NCI-H345 (cell line): ENCODE data around the gene MFAP3.
"Not testable (repeated sequence)": the region's sequence is repeated elsewhere in the genome, so short reads cannot be mapped to it uniquely, and the experiment has no call there.

Source experiments
- DNase-seq: peaks from one replicate; lab custom pipeline; 2025; lab: John Stamatoyannopoulos, UW

Gene MFAP3

DNA sequence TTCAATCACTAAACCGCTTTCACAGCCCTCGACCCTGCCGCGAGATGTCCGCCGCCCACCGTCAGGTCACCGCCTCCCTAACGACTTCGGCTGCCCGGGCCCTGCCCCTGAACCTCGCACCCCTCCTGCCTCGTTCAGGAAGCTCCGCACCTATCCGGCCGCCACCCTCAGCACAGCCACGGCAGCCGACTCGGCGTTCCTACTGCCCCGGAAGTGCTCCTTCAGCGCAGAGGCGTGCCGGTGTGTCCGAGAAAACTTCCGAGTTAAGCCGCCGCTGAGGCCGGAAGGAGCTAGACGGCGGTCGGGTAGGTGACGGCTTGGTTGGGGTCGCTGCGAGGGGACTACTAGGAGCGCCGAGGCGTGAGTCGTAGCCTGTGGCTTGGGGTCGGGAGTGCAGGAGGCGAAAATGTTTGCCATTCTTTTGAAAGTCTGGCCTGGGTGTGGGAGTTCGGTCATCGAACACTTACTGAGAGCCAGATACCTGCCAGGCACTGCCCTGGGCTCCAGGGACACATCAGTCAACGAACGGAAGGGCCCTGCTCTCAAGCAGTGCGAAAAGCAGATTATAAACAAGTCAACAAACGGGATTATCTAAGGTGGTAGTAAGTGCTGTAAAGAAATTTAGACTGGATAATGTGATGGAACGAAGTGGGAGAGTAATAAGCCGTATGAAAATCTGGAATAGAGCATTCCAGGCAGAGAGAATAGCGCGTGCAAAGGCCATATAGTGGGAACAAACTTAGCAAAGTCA lies at the start of gene MFAP3, which contains the start of gene FAM114A2:
Gene MFAP3, plus strand, starts transcription at position 261 of the 751 bp plus-strand sequence. CDS start 10,756 bp downstream, outside the sequence.
Gene FAM114A2, minus strand, starts transcription at position 204 of the 751 bp plus-strand sequence. CDS start 3,957 bp downstream, outside the sequence.
- DNase-seq = peak; percentile 93

DNA sequence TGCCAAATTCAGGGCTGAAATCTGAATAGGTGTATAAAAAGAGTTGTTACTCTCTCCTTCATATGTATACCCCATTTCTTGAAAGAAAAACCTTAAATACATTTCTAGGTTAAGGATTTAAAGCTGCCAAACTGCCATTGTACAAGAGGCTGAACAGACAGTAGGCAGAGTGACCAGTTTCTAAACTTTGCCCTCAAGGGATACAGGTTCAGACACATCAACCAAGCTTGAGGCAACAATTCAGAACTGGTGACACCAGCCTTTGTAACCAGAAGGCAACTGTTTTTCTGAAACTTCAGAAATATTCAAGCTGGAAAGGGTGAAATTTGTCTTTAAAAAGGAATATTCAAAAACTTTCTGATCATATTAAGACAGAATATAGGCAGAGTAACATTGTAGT lies 47.6 kb upstream of the MFAP3 start:
- no peak for DNase-seq

DNA sequence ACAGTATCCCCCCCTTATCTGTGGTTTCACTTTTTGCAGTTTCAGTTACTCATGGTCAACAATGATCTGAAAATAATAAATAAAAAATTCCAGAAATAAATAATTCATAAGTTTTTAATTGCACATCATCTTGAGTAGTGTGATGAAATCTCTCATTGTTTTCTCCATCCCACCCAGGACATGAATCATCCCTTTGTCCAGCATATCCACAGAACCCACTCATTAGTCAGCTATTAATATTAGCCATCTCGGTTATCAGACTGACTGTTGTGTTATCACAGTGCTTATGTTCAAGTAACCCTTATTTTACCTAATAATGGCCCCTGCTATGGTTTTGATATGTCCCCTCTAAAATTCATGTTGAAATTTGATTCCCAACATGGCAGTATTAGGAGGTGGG lies 40.8 kb upstream of the MFAP3 start:
- DNase-seq = no peak

DNA sequence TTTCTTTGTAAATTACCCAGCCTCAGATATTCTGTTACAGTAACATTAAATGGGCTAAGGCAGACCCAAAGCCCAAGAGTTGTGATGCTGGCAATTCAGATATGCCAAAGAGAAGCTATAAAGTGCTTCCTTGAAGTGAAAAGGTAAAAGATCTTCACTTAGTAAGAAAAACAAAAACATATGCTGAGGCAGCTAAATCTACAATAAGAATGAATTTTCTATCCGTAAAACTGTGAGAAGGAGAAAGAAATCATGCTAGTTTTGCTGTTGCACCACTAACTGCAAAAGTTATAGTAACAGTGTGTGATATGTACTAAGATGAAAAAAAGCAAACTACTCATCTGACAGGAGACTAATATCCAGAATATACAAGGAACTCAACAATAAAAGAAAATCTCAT lies 40.0 kb upstream of the MFAP3 start:
- DNase-seq = no peak

DNA sequence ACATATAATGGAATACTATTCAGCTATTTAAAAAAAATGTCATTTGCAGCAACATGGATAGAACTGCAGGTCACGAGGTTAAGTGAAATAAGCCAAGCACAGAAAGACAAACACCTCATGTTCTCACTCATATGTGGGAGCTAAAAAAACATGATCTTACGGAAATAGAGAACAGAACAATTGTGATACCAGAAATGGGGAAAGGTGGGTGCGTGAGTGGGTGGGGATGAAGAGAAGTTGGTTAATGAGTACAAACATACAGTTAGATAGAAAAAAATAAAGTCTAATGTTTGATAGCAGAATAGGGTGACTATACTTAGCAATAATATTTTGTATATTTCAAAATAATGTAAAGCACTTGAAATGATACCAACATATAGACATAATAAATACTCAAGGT lies 38.8 kb upstream of the MFAP3 start:
- DNase-seq = no peak

DNA sequence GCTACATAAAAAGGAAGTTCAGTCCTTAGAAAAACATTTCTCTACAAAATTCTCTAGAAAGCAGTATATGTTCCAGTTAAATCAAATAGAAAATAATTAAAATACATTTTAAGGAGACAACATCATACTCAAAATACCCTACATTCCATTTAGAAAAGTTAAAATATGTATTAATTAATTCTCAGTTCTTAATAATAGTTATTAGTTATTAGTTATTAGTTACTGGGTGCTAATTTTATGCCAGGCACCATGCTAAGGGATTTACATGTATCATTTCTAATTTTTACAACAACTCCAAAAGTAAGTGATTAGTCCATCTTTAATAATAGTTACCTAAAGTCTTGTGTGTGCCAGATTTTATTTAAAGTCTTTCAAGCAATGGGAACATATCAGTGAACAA lies 38.1 kb upstream of the MFAP3 start:
- no peak for DNase-seq

DNA sequence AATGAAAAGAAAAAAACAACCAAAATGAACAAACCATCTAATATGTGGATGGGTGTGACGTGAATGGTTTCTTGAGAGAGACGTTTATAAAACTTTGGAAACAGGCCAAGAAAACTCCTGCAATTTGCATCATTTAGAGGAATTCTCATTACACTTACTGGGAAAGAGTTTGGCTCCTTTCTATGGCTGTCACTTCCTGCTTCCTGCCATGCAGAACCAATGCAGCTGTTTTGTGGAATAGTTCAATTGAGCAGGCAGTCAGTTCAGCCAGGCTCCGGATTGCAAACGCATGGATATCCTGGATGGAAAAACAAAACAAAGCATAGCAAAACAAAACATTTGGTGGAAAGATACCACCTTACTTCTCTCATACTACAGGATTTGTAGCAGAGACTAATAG lies 36.7 kb upstream of the MFAP3 start:
- DNase-seq = no peak

DNA sequence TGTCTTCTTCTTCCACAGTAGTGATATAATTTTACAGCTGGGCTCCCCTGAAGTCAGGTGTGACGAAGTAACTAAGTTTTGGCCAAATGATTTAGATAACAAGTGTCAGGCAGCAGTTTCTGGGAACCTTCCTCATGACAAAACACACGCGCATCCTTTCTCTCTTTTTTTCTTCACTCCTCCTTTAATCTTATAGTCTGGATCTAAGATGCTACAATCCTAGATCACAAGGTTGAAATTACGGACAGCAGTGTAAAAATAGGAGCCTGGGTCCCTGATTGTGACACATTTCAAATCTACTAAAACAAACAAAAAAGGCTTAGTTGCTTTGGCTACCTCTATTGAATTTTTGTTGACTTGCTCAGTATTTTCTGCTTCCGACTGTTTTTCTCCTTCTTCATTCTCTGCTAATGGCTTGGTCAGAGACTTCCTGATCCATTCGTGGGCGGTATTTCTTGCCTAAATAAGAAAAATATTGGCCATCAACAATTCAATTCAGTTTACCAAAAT lies 36.2 kb upstream of the MFAP3 start:
- DNase-seq = no peak

DNA sequence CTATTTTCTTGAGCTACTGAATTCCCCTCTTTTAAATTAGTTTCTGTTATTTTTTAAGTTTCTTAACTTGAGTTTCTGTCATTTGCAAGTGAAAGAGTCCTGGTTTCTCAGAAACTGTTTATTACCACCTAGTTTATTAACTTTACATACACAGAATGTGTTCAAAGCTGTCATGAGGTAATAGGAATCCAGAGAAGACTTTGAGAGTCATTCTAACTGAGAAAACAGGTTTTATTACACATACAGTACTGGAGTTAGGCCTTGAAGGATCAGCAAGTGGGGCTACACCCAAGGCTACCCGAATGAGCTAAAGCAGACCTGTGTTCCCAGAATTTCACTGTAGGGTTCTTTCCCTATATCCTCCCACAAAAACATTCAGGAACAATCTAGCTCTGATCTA lies 33.1 kb upstream of the MFAP3 start:
- no peak for DNase-seq

DNA sequence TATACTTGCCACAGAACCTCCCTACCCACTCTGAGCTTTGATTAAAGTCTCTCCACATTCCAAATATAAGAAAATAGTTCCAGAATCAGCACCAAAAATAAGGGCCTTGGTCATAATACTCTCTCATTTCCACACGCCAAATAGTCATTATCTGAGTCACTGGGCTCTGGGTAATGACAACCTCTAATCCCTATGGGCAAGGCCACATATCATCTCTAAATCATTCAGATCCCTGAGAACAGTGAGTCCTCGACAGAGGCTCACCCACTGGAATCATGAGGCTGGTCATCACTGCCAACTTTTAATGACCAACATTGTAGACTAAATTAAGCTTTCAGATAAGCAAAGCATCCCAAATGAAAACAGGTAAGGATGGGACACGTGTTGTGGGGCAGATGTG lies 28.1 kb upstream of the MFAP3 start:
- no peak for DNase-seq

DNA sequence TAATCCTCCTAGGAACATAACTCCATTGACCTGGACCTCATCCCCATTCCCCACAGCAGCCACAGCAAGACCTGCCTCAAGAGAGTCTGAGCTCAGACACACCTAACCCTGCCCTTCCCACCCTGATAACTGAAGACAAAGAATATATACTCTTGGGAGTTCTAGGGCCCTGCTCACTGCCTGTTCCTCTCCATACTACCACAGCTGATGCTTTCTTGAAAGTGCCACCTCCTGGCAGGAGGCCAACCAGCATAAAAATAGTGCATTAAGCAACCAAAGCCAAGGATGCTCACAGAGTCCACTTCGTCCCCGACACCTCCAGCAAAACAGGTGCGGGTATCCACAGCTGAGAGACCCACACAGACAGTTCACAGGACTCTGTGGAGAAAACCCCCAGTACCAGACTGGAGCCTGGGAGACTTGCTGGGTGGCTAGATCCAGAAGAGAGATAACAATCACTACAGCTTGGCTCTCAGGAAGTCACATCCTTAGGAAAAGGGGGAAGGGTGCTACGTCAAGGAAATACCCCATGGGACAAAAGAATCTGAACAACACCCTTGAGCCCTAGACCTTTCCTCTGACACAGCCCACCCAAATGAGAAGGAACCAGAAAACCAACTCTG lies 23.6 kb upstream of the MFAP3 start:
- DNase-seq = no peak

DNA sequence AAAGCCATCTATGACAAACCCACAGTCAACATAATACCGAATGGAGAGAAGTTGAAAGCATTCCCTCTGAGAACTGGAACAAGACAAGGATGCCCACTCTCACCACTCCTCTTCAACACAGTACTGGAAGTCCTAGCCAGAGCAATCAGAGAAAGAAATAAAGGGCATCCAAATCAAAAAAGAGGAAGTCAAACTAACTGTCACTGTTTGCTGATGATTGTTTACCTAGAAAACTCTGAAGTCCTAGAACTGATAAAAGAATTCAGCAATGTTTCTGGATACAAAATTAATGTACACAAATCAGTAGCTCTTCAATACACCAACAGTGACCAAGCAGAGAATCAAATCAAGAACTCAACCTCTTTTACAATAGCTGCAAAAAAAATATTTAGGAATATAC lies 19.8 kb upstream of the MFAP3 start:
- DNase-seq = not testable (repeated sequence)

DNA sequence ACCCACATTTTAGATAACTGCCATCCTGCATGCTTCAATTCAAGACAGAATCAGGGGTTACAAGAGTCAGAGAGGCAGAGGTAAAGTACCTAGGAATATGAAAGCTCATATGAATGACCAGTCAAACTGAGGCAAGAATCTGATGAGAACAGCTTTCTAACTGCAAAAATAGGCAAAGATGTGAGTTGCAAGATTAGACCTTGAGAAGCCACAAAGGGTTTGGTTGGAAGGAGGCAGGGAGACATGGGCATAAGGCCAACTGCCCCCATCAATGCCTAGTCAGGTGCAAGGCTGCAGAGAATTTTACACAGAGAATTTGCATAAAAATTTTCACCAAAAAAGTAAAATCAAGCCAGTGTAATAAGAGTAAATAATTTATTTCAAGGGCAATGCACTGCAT lies 12.8 kb upstream of the MFAP3 start:
- DNase-seq = no peak

DNA sequence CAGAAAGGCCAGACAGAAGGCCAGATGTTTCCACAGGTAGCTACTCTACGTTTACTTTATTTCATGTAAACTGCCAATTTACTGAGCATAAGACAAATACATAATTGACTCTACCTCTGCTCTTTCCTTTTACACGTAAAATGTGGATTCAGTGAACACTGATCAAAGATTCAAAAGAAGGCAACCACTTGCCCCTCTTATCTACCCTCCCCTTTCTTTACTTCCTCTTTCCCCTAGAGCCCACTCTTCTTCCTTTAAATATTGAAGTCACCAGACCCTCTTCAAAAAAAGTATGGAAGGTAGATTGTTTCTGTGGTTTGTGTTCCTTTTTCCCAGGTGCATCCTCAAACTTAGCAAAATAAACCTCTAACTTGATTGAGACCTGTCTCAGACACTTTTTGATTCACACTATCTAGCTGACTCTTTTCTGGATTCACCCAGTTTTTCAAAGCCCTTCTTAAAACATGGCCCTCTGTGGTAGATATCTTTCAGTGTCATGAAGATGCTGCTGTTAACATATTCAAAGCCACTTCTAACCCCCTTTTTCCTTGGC lies 6.8 kb upstream of the MFAP3 start:
- DNase-seq = no peak

DNA sequence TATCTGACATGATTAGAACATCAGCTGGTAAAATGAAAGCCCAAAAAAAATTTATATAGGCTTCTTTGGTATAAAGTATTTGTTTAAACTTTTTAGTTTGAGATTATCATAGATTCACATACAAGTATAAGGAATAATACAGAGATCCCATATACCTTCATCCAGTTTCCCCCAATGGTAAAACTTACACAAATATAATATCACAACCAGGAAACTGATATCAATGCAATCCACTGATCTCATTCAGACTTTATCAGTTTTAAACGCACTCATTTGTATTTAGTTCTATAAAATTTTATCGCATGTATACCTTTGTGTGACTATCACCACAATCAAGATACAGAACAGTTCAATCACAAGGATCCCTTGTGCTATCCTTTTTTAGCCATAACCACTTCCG lies 3.8 kb upstream of the MFAP3 start:
- DNase-seq = no peak

DNA sequence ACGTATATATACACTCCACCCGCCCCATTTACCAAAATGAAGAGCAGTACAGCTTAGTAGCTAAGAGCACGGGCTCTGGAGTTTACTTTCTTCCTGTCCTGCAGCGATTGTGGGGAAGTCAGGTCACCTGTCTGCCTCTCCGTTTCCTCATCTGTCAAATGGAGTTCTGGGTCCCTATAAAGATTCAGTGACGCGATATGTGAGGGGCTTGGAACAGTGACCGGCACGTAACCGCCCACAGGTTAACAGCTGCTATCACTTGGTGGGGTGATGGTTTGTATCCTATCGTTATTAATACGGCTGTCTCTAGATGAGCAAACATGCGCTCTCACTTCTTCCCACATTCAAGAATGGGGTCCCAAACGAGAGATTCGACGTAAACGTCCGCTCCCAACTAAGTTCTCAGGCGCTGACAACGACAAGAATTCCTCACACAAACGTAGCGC lies 483 bp upstream of the MFAP3 start:
- peak; percentile 25 for DNase-seq

DNA sequence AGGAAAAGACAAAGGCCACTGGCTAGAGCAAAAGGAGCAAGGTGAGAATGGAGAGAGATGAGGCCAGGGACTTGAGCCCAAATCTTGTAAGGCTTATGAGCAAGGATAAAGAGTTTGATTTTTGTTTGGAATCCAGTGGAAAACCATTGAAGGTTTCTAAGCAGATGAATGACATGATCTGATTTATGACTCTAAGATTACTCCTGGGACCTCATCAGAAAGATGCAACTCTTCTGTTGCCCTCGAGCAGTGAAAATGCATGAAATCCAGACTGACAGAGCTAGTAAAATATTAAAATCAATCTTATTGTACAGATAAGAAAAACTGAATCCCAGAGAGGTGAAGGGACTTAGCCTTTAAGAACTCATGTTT lies 677 bp downstream of the MFAP3 start:
- no peak for DNase-seq

DNA sequence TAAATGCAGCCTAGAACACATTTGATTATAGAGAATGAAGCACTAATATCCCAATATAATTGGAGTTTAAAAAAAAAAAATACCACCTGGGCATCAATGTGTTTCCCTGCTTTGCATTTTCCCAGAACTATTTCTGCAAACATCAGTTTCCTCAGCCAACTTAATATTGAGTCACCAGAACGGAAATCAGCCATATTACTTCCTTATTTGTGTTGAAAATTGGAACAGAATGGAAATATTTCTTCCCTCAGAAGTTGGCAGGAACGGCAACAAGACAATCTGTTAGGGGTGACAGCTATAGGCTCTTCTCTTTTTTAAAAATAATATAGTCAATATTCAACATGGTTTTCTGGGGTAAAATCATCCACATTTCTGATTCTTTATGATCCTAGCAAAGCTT lies 4.0 kb downstream of the MFAP3 start:
- DNase-seq = no peak

DNA sequence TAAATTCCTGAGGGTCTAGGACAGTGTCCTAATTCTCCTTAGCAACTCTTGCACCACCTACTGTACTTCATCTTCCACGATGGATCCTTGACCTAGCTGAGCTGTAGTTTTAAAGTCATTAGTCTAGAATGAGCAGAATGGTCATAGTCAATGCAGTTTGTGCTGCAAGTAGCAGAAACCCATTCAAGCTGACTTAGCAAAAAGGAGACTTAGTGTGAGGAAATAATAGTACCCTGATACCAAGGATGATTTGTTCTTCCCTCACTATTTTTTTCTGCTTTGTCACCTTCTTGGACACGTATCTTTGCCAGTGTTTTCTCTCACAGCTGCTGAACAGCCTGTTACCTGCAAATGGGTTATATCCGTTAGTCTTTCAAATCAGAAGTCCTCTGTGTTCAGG lies 5.3 kb downstream of the MFAP3 start:
- DNase-seq = no peak

DNA sequence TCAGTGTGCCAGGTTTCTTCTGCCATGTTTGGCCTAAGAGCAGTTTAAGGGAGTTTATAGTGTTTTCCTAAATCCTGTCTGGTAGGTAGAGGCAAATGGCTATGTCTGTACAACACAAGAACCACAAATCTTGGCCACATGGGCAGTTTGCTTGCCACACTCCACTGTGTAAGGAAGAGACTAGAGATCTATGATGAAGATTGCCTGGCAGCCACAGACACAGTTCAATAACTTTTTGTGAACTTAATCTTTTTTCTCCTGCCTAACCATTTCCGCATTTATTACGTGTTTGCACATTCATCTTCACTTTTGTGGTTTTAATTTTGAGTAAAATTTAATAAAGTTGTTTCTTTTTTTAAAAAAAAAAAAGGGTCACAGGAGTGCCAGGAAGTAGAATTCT lies 5.8 kb downstream of the MFAP3 start:
- DNase-seq = no peak

DNA sequence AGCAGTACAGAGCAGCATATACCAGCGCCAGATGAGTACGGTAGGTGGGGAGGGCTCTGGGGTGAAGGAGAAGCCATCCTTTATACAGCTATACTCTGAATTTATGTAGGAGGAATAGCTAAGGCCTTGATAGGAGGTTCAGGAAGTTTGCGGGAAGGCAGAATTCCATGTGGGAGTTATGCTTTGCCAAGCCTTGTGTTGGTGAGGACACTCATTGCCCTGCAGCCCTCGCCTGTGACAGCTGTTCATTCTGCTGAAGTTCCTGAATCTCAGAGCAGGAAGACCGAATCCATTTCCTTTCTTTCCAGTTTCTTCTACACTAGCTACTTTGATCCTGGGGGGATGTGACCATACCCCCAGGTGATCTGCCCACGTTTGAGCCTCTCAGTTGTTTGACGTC lies 7.7 kb downstream of the MFAP3 start:
- no peak for DNase-seq

DNA sequence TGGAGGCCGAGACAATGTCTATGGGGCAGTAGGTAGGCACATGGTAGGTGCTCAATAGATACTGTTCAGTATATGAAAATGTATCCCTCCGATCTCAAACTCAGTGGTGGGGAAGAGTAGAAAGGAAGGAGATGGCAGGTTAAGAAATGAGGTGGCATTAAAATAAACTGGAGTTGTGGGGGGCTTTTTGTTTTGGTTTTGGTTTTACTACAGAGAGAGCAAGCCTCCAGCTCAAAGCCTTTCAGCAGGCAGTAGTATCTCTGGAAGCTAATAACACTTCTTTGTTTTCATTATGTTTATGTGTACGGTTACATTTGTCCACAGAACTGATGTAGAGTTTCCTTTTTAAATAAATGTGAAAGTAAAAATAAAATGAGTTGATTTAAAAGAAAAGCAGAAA lies 8.6 kb downstream of the MFAP3 start:
- no peak for DNase-seq

DNA sequence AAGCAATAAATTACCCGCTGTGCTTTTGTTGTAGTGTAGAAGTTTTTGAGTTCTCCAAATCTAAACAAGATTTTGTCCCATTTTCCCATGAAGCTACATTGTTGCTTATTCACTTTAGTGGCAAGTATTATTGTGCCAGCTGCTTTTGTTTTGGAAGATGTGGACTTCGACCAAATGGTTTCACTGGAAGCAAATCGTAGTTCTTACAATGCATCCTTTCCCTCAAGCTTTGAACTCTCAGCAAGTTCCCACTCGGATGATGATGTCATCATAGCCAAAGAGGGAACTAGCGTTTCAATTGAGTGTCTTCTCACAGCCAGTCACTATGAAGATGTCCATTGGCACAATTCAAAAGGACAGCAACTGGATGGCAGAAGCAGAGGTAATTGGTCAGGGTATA lies 10.9 kb downstream of the MFAP3 start:
- no peak for DNase-seq
